D341Med (cell line): ENCODE data around the gene MRPL19.

Experiments
- DNase-seq: peaks from one replicate; pipeline ENCODE4 v3.0.0; 2012; ENCODE audit warnings: low spot score

MRPL19 gene

GRCh38 chr2:75646583-75647425 lies at the start of gene MRPL19:
TSS of gene MRPL19 (plus strand) at chr2:75646783. CDS start at chr2:75646808, 25 bp downstream.
- DNase-seq, result peak; percentile 89

GRCh38 chr2:75596784-75597183 lies 49.8 kb upstream of the MRPL19 start:
- DNase-seq, result no peak

GRCh38 chr2:75597949-75598348 lies 48.6 kb upstream of the MRPL19 start:
- DNase-seq, result no peak

DNA sequence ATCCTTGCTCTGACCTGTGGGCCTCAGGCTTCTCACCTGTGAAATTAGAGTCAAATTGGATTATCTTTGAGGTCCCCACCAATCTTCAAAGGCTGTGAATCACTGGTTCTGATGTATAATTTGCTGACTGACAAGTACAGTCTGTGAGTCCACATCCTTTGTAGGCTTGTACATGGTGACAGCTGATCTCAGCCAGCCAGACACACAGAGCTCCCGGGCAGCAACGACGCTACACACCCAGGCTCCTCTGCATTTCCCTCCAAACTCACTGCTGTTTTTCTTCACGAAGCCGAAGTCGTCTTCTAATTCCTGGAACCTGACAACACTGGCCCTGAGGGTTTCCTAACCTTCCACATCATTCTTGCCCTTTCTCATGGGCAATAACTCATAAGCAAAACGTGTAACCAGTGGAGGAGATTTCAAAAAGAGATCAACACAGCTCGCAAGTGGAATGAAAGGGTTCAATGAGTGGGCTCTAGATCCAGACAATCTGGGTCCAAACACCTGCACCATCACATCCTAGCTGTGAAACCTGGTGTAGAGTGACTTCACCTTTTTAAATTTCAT lies 47.9 kb upstream of the MRPL19 start:
- no peak for DNase-seq

DNA sequence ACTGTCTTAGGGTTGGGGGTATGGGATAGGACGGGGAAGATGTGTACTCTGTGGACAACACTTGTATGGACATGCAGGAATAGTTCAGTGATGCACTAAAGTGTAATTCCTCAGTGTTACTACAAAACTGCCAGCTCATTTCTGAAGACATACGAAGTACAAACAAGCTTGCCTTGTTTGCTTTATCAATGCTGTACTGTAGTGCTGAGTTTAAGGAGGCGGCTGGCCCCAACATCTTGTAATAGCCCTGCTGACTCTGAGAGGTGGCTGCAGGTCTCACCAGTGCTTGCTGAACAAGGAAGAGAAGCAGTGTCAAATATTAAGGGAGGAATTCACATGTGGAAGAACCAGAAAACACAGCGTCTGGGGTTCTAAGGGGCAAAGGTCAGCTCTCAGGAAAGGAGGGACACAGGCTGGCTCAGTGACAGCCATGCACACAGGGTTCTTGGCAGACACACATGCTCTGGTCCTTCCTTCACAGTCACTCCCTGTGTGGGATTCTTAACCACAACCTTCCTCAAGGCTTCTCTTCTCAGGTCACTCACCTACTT lies 46.0 kb upstream of the MRPL19 start:
- no peak for DNase-seq

GRCh38 chr2:75602724-75603342 lies 43.8 kb upstream of the MRPL19 start:
- no peak for DNase-seq

- DNase-seq, result no peak
Observed at GRCh38 chr2:75603477-75603876, 43.1 kb upstream of the MRPL19 start.

DNA sequence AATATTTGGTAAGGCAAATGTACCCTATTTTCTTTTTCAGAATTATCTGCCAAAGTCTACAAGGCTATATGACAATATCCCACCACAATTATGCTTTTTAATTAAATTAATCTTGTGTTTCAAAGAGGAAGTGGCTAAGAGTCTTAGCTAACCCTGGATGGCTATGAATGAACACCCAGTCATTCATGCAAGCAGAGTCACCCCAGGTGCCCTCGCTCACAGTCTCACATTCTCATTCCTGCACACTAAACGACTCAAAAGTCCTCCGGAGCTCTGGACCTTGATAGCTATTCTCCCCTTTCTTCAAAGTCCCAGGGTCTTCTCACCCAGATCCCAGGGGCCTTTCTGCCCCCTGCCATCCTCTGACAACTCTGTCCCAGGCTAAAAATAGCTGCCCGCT lies 42.1 kb upstream of the MRPL19 start:
- DNase-seq, result no peak

DNA sequence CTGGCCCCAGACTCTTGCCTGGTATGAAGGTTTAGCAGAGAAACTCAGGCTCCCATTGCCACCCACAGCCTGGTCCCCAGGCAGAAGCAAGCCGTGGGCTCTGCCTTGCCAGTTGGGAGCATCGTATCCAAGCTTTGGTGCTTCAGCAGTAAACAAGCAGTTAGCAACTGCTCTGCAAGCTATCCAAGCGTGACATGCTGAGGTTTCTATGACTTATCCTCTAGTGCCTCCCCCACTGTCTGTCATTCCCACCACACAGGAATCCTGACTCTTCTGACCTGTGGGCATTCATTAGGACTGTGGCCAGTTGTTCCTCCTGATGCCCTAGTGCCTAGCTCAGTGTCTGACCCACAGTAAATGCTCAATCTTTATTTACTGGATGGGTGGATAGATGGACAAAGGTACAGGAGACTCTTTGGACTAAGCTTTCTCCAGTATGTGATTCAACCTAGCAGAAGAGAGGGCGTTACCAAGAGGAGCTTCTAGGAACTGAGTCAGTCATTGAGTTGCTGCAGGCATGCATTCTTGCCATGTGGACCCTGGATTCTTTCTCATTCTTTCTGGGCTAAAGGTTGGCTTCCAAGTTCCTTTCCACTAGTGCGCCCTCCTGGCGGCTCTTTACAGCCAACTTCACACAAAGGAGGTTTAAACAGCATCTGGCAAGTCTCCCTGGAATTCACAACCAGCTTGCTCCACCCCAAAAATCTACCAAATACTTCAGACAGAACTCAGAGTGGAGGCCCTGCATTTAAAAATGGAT lies 40.6 kb upstream of the MRPL19 start:
- no peak for DNase-seq

- no peak for DNase-seq
Observed at GRCh38 chr2:75606761-75607399, 39.7 kb upstream of the MRPL19 start.

- DNase-seq, result no peak
Observed at GRCh38 chr2:75607400-75607798, 39.2 kb upstream of the MRPL19 start.

DNA sequence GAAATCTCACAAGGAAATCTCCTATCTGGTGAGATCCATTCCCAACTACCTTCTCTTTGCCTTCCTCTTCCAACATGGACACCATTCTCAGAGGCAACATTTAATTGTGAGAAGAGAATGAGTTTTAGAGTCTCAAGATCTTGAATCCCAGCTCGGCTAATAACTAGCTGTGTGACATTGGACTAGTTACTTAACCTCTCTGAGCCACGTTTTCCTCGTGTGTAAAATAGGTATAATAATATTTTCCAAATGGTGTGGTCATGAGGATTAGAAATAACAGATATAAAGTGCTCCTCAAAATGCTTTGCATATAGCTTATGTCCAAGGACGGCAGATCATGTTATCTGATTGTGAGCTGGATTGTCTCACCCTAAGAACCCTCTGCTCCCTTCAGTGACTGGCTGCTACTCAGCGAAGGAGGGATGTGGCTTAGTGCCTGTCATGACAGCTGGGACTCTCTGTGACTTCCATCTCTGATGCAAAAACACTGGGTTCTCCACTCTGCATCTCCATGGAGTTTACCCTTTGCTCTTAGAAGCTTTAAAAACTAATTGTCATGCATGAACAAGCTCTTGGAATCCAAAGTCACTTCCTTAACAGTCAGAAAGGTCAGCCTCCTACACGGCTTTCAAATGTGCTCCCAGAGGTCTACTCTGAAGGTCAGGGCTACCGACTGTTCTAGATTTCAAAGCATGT lies 38.4 kb upstream of the MRPL19 start:
- DNase-seq, result no peak

GRCh38 chr2:75608684-75609333 lies 37.8 kb upstream of the MRPL19 start:
- DNase-seq, result peak; percentile 86

DNA sequence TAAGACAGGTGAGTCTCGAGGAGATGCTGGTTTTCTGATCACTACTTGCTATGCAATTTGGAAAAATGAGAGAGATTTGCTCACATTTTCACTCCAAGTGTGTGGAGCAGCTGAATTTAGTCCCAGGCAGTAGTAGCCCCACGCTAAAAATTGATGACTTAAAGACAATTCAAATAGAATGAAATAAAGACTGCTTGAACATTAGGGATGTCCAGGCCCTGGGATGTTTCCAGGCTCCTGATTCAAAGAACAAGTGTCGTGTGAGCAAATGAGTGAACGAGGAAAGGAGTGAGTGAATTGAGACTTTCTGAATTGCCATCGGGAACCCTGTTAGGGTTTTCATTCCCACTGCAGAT lies 37.3 kb upstream of the MRPL19 start:
- DNase-seq, result no peak

DNA sequence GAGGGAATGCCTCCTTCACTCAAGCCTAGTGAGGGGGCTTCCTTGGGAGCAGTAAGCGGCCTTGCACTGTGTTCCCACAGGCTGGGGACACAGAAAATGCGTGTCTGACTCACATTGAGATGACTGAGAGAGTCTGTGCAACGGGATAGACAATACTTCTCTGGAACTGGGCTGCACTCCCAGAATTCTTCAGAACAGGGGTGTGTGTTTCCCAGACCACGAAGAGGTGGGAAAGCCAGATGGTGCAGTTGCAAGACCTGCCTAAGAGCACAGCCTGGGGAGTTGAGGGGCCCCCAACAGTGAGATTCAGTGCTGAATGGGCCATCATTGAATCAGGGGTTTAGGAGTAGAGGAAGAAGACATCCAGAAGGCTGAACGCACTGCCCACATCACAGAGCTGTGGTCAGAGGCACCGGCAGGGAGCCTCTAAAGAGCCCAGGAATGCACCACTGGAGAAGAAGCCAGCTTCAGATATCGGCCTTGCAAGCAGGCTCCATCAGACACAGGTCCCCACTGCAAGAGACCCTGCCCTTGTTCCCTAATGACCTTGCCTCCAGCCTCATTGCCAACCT lies 36.6 kb upstream of the MRPL19 start:
- no peak for DNase-seq

GRCh38 chr2:75610671-75611070 lies 35.9 kb upstream of the MRPL19 start:
- no peak for DNase-seq

GRCh38 chr2:75612108-75612861 lies 34.3 kb upstream of the MRPL19 start:
- DNase-seq, result no peak

GRCh38 chr2:75612862-75613243 lies 33.7 kb upstream of the MRPL19 start:
- DNase-seq, result no peak

- DNase-seq, result no peak
Observed at GRCh38 chr2:75614162-75614651, 32.4 kb upstream of the MRPL19 start.
